H1 (cell line): ENCODE measurements around the gene EGFR. TPM values are rescaled to one million over a fixed set of nuclear protein-coding genes. Genes with fewer than 3 reads are reported as not detected.

Source experiments
- CTCF ChIA-PET: fragments of 300-600 bp; sonication (Branson Sonifier 250); formaldehyde crosslinking; loops from one replicate; lab custom pipeline; 2021; ENCODE audit not compliant: partially characterized antibody; lab: Charles Lee
- POLR2A ChIA-PET: fragments of 300-600 bp; sonication (Branson Sonifier 250); formaldehyde crosslinking; loops from one replicate; lab custom pipeline; 2021; ENCODE audit warnings: inconsistent platforms; ENCODE audit not compliant: partially characterized antibody; lab: Charles Lee
- DNase-seq, 2 experiments: peaks; one replicate each; pipeline versions ENCODE4 v3.0.0 to v3.0.0-alpha.2; 2010 to 2022; ENCODE audit warnings: low spot score in 2 of 2, low read depth in 1 of 2, mixed read lengths in 1 of 2
- FAIRE-seq: peaks from 2 replicates; lab custom pipeline; 2011; peaks lifted over from hg19 to GRCh38; lab: Jason Lieb, UNC
- H2AFZ ChIP-seq: 2 replicates; pipeline ENCODE4 v1.8.1; 2012; ENCODE audit warnings: low read length, inconsistent platforms
- H2AK5ac ChIP-seq: 2 replicates; pipeline ENCODE4 v1.6.1; 2013; ENCODE audit warnings: low read depth, low read length
- H2BK120ac ChIP-seq: replicated peaks from 2 replicates; pipeline ENCODE3; 2013; ENCODE audit warnings: low read depth, low read length, inconsistent platforms
- H2BK12ac ChIP-seq: 2 replicates; pipeline ENCODE4 v1.6.1; 2013; ENCODE audit warnings: low read depth, low read length
- H2BK15ac ChIP-seq: 2 replicates; pipeline ENCODE4 v1.6.1; 2013; ENCODE audit warnings: low read length
- H2BK20ac ChIP-seq: 2 replicates; pipeline ENCODE4 v1.6.1; 2013; ENCODE audit warnings: low read length
- H2BK5ac ChIP-seq: 2 replicates; pipeline ENCODE4 v1.6.1; 2013; ENCODE audit warnings: low read depth, low read length
- H3K14ac ChIP-seq: 2 replicates; pipeline ENCODE4 v1.6.1; 2013; ENCODE audit warnings: inconsistent platforms; ENCODE audit not compliant: insufficient read length
- H3K18ac ChIP-seq: 2 replicates; pipeline ENCODE4 v1.6.1; 2013; ENCODE audit warnings: low read length; ENCODE audit errors: extremely low read depth
- H3K23ac ChIP-seq: 2 replicates; pipeline ENCODE4 v1.6.1; 2013; ENCODE audit warnings: inconsistent platforms; ENCODE audit not compliant: insufficient read length
- H3K23me2 ChIP-seq: 2 replicates; pipeline ENCODE4 v1.6.1; 2013; ENCODE audit warnings: low read depth, low read length
- H3K27ac ChIP-seq: 2 replicates; pipeline ENCODE4 v1.6.1; 2011; ENCODE audit warnings: low read depth, low read length, inconsistent platforms
- H3K27me3 ChIP-seq, 4 experiments: replicated peaks in 1 of 4; 1 replicate in 1 of 4; 2 replicates in 3 of 4; pipeline versions ENCODE4 v1.6.1 to v1.8.1; 2011 to 2013; ENCODE audit warnings: low read length in 3 of 4, mild to moderate bottlenecking in 3 of 4, inconsistent platforms in 2 of 4, mixed read lengths in 2 of 4, moderate library complexity in 1 of 4; ENCODE audit not compliant: control insufficient read depth in 3 of 4, insufficient read depth in 3 of 4; ENCODE audit errors: extremely low read depth in 1 of 4
- H3K36me3 ChIP-seq, 4 experiments: 2 replicates each; pipeline versions ENCODE4 v1.6.1 to v1.8.1; 2011 to 2013; ENCODE audit warnings: mild to moderate bottlenecking in 4 of 4, low read length in 3 of 4, moderate library complexity in 2 of 4, control low read depth in 1 of 4, inconsistent platforms in 1 of 4; ENCODE audit not compliant: insufficient read depth in 4 of 4, control insufficient read depth in 2 of 4
- H3K4ac ChIP-seq: replicated peaks from 2 replicates; pipeline ENCODE3; 2013; ENCODE audit warnings: low read length, low read depth, mixed read lengths, inconsistent platforms; ENCODE audit not compliant: insufficient read length
- H3K4me1 ChIP-seq, 4 experiments: replicated peaks in 1 of 4; 1 replicate in 1 of 4; 2 replicates in 3 of 4; pipeline versions ENCODE4 v1.6.1 to v1.8.1; 2011 to 2013; ENCODE audit warnings: low read length in 3 of 4, inconsistent platforms in 2 of 4, mixed read lengths in 1 of 4; ENCODE audit not compliant: insufficient read depth in 4 of 4, control insufficient read depth in 3 of 4
- H3K4me2 ChIP-seq, 2 experiments: 2 replicates each; pipeline versions ENCODE4 v1.6.1 to v1.8.1; 2011 to 2013; ENCODE audit warnings: low read depth in 2 of 2, low read length in 2 of 2, control low read depth in 1 of 2, inconsistent platforms in 1 of 2, mild to moderate bottlenecking in 1 of 2; ENCODE audit not compliant: insufficient read depth in 1 of 2
- H3K4me3 ChIP-seq, 4 experiments: fragments of 200-600, 300-600 bp in 1 of 4; sonication (generic), shearing (Covaris generic), sonication (Bioruptor Twin) in 1 of 4; 2 replicates each; pipeline versions ENCODE4 v1.5.1 to v1.8.1; 2011 to 2016; ENCODE audit warnings: low read length in 4 of 4, low read depth in 3 of 4, control low read depth in 2 of 4, inconsistent platforms in 2 of 4, mild to moderate bottlenecking in 2 of 4, mixed read lengths in 1 of 4, moderate library complexity in 1 of 4; ENCODE audit not compliant: insufficient read depth in 2 of 4; ENCODE audit errors: extremely low read depth in 1 of 4
- H3K56ac ChIP-seq: replicated peaks from 2 replicates; pipeline ENCODE3; 2013; ENCODE audit warnings: low read depth, mild to moderate bottlenecking, mixed read lengths, low read length, inconsistent platforms; ENCODE audit not compliant: insufficient read length
- H3K79me1 ChIP-seq: 2 replicates; pipeline ENCODE4 v1.6.1; 2013; ENCODE audit warnings: low read depth, low read length, control low read depth
- H3K79me2 ChIP-seq, 2 experiments: 2 replicates each; pipeline versions ENCODE4 v1.6.1 to v1.8.1; 2012 to 2013; ENCODE audit warnings: low read length in 2 of 2, mild to moderate bottlenecking in 2 of 2, inconsistent platforms in 1 of 2; ENCODE audit not compliant: insufficient read depth in 2 of 2, control insufficient read depth in 1 of 2
- H3K9ac ChIP-seq, 4 experiments: replicated peaks in 1 of 4; 1 replicate in 1 of 4; 2 replicates in 3 of 4; pipeline versions ENCODE4 v1.6.1 to v1.8.1; 2011 to 2013; ENCODE audit warnings: low read depth in 3 of 4, low read length in 3 of 4, control low read depth in 2 of 4, mild to moderate bottlenecking in 2 of 4, moderate library complexity in 2 of 4, inconsistent platforms in 1 of 4; ENCODE audit errors: extremely low read depth in 1 of 4
- H3K9me3 ChIP-seq, 2 experiments: 2 replicates each; pipeline versions ENCODE4 v1.6.1 to v1.8.1; 2012 to 2013; ENCODE audit warnings: mild to moderate bottlenecking in 2 of 2, moderate library complexity in 2 of 2, control low read depth in 1 of 2, inconsistent platforms in 1 of 2, low read depth in 1 of 2, low read length in 1 of 2, mixed read lengths in 1 of 2; ENCODE audit not compliant: insufficient read depth in 2 of 2
- H4K20me1 ChIP-seq, 2 experiments: replicated peaks in 1 of 2; 2 replicates each; pipeline versions ENCODE3 to v1.8.1; 2011 to 2013; ENCODE audit warnings: inconsistent platforms in 2 of 2, low read length in 2 of 2, mild to moderate bottlenecking in 1 of 2; ENCODE audit not compliant: insufficient read depth in 2 of 2, control insufficient read depth in 1 of 2
- H4K5ac ChIP-seq: 2 replicates; pipeline ENCODE4 v1.6.1; 2013; ENCODE audit warnings: low read length, low read depth, mixed read lengths, inconsistent platforms; ENCODE audit not compliant: insufficient read length
- H4K8ac ChIP-seq: 2 replicates; pipeline ENCODE4 v1.8.0; 2013; ENCODE audit warnings: mild to moderate bottlenecking, moderate library complexity, low read length, inconsistent platforms; ENCODE audit not compliant: insufficient read depth; ENCODE audit errors: extremely low read depth
- H4K91ac ChIP-seq: replicated peaks from 2 replicates; pipeline ENCODE3; 2013; ENCODE audit warnings: low read length, mixed read lengths, inconsistent platforms; ENCODE audit not compliant: insufficient read length
- ASH2L ChIP-seq: fragments of 200-600, 300-600 bp; sonication (generic); IDR thresholded peaks from one replicate; pipeline ENCODE4 v1.7.1; 2017; ENCODE audit warnings: low read length
- BCL11A ChIP-seq, 2 experiments: IDR thresholded peaks; one replicate each; pipeline ENCODE4 v1.6.1; 2011; ENCODE audit warnings: low read depth in 2 of 2, low read length in 2 of 2, mild to moderate bottlenecking in 2 of 2
- CBX5 ChIP-seq: fragments of 300-800, 300-1000 bp; sonication (generic); IDR thresholded peaks from 2 replicates; pipeline ENCODE4 v1.7.1; 2016; ENCODE audit warnings: antibody characterized with exemption, low read length, low read depth
- CBX8 ChIP-seq: fragments of 300-800, 300-1000 bp; sonication (generic); IDR thresholded peaks from 2 replicates; pipeline ENCODE4 v1.7.1; 2016; ENCODE audit warnings: low read depth, low read length, borderline replicate concordance
- CREB1 ChIP-seq: IDR thresholded peaks from 2 replicates; pipeline ENCODE4 v1.6.1; 2012; ENCODE audit warnings: inconsistent platforms
- CTBP2 ChIP-seq: IDR thresholded peaks from 2 replicates; pipeline ENCODE4 v1.7.0; 2011; ENCODE audit warnings: borderline replicate concordance, mild to moderate bottlenecking, moderate library complexity, mixed read lengths, low read length; ENCODE audit not compliant: insufficient read depth, insufficient read length
- EP300 ChIP-seq, 2 experiments: IDR thresholded peaks; 1 replicate in 1 of 2; 2 replicates in 1 of 2; pipeline ENCODE4 v1.6.1; 2011 to 2012; ENCODE audit warnings: low read depth in 2 of 2, low read length in 2 of 2, mild to moderate bottlenecking in 2 of 2, borderline replicate concordance in 1 of 2, inconsistent platforms in 1 of 2, moderate library complexity in 1 of 2
- FOSL1 ChIP-seq: IDR thresholded peaks from 2 replicates; pipeline ENCODE4 v1.6.1; 2011; ENCODE audit warnings: mild to moderate bottlenecking, low read depth, low read length, moderate library complexity; ENCODE audit not compliant: insufficient read depth
- GABPA ChIP-seq: IDR thresholded peaks from 2 replicates; pipeline ENCODE4 v1.6.1; 2011; ENCODE audit warnings: mild to moderate bottlenecking, low read length, moderate library complexity, borderline replicate concordance; ENCODE audit not compliant: insufficient read depth
- NANOG ChIP-seq: IDR thresholded peaks from 2 replicates; pipeline ENCODE4 v1.6.1; 2011; ENCODE audit warnings: low read length, low read depth, mild to moderate bottlenecking, inconsistent platforms; ENCODE audit not compliant: insufficient read depth, poor library complexity, severe bottlenecking
- RFX5 ChIP-seq: IDR thresholded peaks from 2 replicates; pipeline ENCODE4 v1.6.1; 2011; ENCODE audit warnings: low read depth, low read length, improper control_type of control experiment, borderline replicate concordance
- SIN3A ChIP-seq, 2 experiments: IDR thresholded peaks in 1 of 2; conservative IDR thresholded peaks in 1 of 2; 2 replicates each; pipeline ENCODE4 v1.6.1; 2011 to 2012; ENCODE audit warnings: low read length in 2 of 2, improper control_type of control experiment in 1 of 2, low read depth in 1 of 2, mild to moderate bottlenecking in 1 of 2
- WGBS, 2 experiments: shearing (Covaris generic) in 1 of 2; methylation state at CpG; one replicate each; pipeline versions ENCODE4 v1.1.6 to v1.1.7; 2013 to 2015; ENCODE audit warnings: low lambda C conversion rate in 2 of 2, mixed read lengths in 2 of 2, inconsistent platforms in 1 of 2, low coverage in 1 of 2, missing lambda C conversion rate in 1 of 2; ENCODE audit not compliant: insufficient replicate concordance in 2 of 2, insufficient coverage in 1 of 2, insufficient read length in 1 of 2; ENCODE audit errors: extremely low coverage in 1 of 2, missing lambda C conversion rate in 1 of 2; 5-methylcytosine and 5-hydroxymethylcytosine counted together
- polyA plus RNA-seq, 7 experiments: library from polyadenylated mRNA; depleted of rRNA in 3 of 7; stranded (reverse) in 5 of 7; unstranded in 2 of 7; fragments of >200 nt in 5 of 7; fragments of 200-250 nt in 2 of 7; gene quantifications; 1 replicate in 5 of 7; 2 replicates in 1 of 7; 4 replicates in 1 of 7; pipeline versions ENCODE4 v1.2.1 to v1.2.3, GENCODE V29; 2011 to 2013; ENCODE audit warnings: missing spikeins in 2 of 7, mixed read lengths in 2 of 7
- total RNA-seq: library from RNA; stranded (reverse); fragmentation: NEBNext Ultra II Directional; extraction: Animal tissue kit (Norgen Biotek cat#: 25700); gene quantifications from 2 replicates; pipeline ENCODE4 v1.2.1, GENCODE V29; 2021
- TF ChIP-seq, protein P1 (sequence below): IDR thresholded peaks from 2 replicates; pipeline ENCODE4 v1.6.1; 2012; ENCODE audit warnings: inconsistent platforms

Gene EGFR
- total and polyA plus RNA-seq, 2 of the 8 experiments (the other 6 are each of a cell fraction or from before 2014, with no cell fraction given), result 1.9 to 5.8 TPM

DNA sequence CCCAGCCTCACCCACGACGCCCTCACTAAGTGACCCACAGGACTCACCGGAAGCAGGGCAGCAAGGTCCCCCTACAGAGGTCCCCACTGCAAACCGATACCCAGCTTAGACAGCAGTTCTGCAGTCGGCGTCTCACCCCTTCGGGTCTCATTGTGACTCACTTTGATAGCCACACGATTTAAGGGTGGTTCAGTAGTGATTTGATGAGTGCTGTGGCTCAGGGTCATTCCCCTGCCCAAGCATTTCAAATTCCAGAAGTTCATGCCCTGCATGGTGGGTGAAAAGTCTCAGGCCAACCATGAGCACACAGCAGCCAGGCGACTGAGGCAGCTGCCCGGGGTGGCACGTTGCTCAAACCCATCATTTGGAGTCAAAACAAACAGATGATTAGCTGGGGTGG is 93.2 kb downstream of the EGFR start:
- Histone ChIP-seq H4K8ac (no peak overlapping the region), H3K14ac (no peak overlapping the region), H3K23ac (no peak overlapping the region), H3K18ac (no peak overlapping the region), H3K79me1 (no peaks in the 10 kb centered on the region), H2BK120ac (no peak overlapping the region), H3K27me3 (no peaks in the 10 kb centered on the region), H3K27ac (no peak overlapping the region), H2BK12ac (no peak overlapping the region), H3K23me2 (no peaks in the 10 kb centered on the region), H4K91ac (no peak overlapping the region), H3K9ac (no peak overlapping the region), H4K20me1 (no peaks in the 10 kb centered on the region), H2AFZ (no peak overlapping the region), H3K36me3 (no peaks in the 10 kb centered on the region), H3K79me2 (no peaks in the 10 kb centered on the region), H3K4me3 (no peak overlapping the region), H4K5ac (no peak overlapping the region), H3K4me1 (peaks cover 0 to 12% (median 8%) of the 10 kb centered on the region in 4 experiments; a peak in 4 of 7 replicates), H2AK5ac (no peak overlapping the region), H2BK5ac (no peak overlapping the region), H3K9me3 (no peaks in the 10 kb centered on the region), H2BK15ac (no peak overlapping the region), H3K4ac (no peak overlapping the region), H3K4me2 (no peak overlapping the region), H3K56ac (no peak overlapping the region), H2BK20ac (peak overlapping the region; percentile 66; the same call in 1 of the 2 replicates)
- 81% methylated on average over 11 of the region's 11 CpGs; no CpG with 5 or more reads in 1 of the 2 experiments for WGBS, 2 experiments
- no peak for FAIRE-seq
- no peak for DNase-seq
- ChIA-PET CTCF (interaction anchor here (0.7 kb wide), 1 partner anchor 89 kb away, joined by 3 read pairs; no protein-coding TSS in a partner anchor), POLR2A (interaction anchor here (1.6 kb wide), 1 partner anchor 13 kb away, joined by 5 read pairs; no protein-coding TSS in a partner anchor)
- TF ChIP-seq CBX8, result no peak
- no peak for TF ChIP-seq CTBP2
- TF ChIP-seq FOSL1, result no peak
- no peak for TF ChIP-seq GABPA
- TF ChIP-seq EP300 (IDR thresholded peaks at IDR 0.05; ENCODE audit: borderline replicate concordance in 1 of 2, low read depth in 2 of 2, low read length in 2 of 2), result no peak
- TF ChIP-seq BCL11A (IDR thresholded peaks at IDR 0.05; ENCODE audit: low read depth in 2 of 2, low read length in 2 of 2), result no peak
- no peak for TF ChIP-seq CBX5
- TF ChIP-seq SIN3A (conservative IDR thresholded peaks at IDR 0.05 in 1 of 2, IDR thresholded peaks at IDR 0.05 in 1 of 2; ENCODE audit: low read depth in 1 of 2, low read length in 2 of 2), result no peak
- no peak for TF ChIP-seq RFX5
- TF ChIP-seq, protein P1, sequence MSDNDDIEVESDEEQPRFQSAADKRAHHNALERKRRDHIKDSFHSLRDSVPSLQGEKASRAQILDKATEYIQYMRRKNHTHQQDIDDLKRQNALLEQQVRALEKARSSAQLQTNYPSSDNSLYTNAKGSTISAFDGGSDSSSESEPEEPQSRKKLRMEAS, result no peak
- TF ChIP-seq ASH2L, result no peak
- no peak for TF ChIP-seq CREB1
- no peak for TF ChIP-seq NANOG
